ENCODE data around the gene PRKAB1.

The PRKAB1 gene

GRCh38 chr12:119664642-119665041 lies 3.3 kb upstream of the PRKAB1 start:
- DNase-seq, result no peak

DNA sequence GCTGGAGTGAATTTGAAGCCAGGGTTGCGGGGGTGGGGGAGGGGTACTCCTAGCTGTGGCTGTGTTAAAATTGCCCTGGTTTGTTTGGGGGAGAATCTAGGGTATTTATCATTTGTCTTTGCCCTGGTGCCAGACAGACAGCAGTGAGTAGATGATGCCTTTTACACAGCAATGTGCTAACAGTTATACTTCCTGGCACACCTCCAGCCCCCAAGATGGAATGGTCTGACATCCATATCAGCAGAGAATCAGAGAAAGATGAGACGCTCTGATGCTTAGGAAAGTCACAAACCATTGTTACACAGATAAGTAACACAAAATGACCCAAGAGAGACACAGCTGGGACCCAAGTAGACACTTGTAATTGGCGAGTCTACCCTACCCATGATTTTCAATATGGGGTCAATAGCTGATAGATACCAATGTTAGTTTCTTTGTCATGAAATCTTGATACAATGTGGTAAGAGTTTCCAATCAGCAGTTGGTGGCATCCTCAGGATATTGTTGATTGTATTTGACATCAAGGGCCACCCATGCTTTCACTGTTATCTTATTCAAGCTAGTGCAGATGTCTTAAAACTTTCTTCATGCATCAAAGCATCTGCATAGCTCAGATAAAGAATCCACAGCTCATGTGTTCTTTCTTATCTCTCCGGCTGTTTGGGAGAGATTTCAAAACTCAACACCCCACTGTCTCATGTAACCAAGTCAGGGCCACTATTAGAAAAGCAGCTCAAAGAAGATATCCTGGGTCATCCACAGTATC lies 2.6 kb upstream of the PRKAB1 start:
- DNase-seq, result no peak

DNA sequence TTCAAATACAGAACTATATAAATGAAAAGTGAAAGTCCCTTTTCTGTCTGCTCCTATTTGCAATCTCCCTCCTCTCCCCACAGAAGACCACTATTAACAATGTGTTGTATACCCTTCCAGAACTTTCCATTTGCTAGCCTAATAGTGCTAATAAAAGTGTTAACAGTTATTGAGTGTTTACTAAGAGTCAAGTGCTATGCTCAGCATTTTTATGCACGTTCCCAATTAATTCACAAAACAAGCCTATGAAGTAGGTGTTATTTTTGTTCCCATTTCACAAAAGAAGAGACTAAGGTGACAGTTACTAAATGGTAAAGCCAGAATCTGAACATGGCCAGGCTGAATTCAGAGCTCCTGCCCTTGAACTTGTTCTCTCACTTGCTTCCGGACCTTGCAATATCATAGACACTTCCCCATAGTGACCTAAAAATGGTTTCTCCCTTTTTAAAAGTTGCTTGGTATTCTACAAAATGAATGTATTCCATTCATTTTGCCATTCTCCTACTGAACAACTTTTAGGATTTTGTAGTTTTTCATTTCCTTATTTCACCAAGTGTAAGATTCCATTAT lies 1.6 kb upstream of the PRKAB1 start:
- no peak for DNase-seq

DNA sequence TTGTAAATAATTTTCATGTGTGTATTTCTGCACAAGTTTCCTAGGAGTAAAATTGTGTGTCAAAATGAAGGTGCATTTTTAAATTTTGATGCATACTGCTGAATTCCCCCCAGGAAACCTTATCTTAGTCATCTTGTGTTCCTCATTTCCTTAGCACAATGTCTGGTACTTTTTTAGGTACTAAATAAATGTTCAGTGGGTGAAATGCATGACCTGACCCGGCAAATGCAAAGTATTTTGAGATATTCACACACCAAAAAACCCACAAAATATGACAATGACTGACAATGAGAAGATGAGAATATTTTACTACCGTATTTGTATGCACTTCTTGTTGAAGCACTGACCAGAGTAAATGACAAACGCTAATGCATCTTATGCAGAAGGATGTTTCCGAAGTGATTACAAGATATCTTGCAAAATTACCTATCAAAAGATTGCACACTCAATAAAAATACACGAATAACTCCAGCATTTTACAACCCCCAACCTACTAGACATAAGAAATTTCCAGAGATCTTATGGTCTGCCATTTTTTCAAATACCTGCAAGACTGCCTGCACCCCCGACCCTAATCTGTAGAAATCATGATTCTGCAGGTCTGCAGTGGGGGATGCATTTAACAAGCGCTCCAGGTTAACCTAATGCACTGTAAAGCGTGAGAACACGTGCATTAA lies 895 bp upstream of the PRKAB1 start:
- no peak for DNase-seq

GRCh38 chr12:119668324-119668841 lies 450 bp downstream of the PRKAB1 start:
- DNase-seq, result no peak

- no peak for DNase-seq
Observed at GRCh38 chr12:119669744-119670472, 2.0 kb downstream of the PRKAB1 start.

- DNase-seq, result no peak
Observed at GRCh38 chr12:119671070-119671469, 3.1 kb downstream of the PRKAB1 start.

DNA sequence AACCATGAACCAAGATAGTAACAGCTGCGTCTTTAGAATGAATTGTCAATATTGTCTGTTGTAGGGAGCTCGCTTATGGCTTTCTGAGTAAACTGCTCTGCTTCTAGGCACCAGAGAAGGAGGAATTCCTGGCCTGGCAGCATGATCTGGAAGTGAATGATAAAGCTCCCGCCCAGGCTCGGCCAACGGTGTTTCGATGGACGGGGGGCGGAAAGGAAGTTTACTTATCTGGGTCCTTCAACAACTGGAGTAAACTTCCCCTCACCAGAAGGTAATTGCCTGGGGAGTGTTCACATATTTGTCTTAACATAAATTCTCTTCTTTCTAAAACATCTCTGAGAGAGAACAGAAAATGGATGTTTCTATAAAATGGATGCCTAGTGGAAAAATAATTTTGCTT lies 4.3 kb downstream of the PRKAB1 start:
- no peak for DNase-seq

DNA sequence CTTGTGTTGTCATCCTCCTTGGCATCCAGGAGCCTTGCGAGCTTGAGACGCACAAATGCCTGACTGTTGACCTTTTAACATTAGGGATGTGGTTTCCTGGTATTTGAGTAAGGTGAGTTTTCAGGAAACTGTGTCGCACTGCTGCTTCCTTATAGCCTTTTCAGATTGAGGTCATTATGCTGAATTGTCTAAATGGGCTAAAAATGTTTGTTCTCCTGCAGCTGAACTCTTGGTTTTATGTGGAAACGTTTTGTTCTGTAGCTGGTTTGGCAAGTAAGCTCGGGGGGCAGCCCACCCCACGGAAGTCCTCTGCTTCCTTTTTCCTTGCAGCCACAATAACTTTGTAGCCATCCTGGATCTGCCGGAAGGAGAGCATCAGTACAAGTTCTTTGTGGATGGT lies 5.7 kb downstream of the PRKAB1 start:
- DNase-seq, result no peak

GRCh38 chr12:119674560-119674959 lies 6.6 kb downstream of the PRKAB1 start:
- no peak for DNase-seq

DNA sequence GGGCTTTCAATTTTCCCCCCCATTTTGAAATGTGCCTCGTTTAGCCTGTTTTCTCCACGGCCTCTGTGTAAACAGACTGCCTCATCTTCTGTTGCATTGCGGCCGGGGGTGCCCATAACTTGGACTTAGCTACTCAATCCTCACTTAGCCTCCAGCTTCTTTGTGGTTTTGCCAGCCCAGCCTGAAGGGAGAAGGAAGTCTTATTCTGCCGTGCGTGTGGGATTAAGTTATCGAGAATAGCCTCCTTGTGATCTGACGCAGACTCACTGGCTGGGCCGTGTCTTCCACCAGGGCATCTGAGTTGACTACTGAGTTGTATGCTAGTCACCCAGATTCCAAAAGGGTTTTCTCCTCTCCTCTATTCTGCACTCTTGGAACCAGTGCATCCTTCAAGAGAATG lies 8.1 kb downstream of the PRKAB1 start:
- no peak for DNase-seq

- no peak for DNase-seq
Observed at GRCh38 chr12:119676573-119676972, 8.6 kb downstream of the PRKAB1 start.

GRCh38 chr12:119678459-119678858 lies 10.5 kb downstream of the PRKAB1 start:
- DNase-seq, result no peak

- DNase-seq, result no peak
Observed at GRCh38 chr12:119679081-119679480, 11.1 kb downstream of the PRKAB1 start.

- no peak for DNase-seq
Observed at GRCh38 chr12:119679490-119679889, 11.6 kb downstream of the PRKAB1 start.

DNA sequence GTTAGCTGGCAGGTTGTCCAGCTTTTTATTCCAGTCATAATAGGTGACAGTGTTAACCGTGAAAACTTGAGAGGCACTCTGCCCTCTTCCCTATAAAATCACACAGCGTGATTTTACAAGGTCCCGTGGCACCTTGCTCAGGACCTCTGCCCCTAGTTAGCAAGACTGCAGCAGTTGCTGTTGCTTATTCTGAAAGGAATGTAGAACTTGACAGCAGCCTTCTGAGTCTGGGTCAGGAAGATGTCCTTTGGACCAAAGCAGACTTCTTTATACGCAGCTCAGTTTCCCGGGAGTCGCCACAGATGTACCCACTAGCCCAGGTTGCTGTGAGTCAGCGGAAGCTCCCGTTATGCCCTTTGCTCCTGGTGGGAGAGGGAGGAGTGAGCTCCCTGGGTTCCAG lies 13.2 kb downstream of the PRKAB1 start:
- DNase-seq, result no peak

GRCh38 chr12:119681728-119682638 lies 14.1 kb downstream of the PRKAB1 start:
- peak; percentile 15 for DNase-seq

DNA sequence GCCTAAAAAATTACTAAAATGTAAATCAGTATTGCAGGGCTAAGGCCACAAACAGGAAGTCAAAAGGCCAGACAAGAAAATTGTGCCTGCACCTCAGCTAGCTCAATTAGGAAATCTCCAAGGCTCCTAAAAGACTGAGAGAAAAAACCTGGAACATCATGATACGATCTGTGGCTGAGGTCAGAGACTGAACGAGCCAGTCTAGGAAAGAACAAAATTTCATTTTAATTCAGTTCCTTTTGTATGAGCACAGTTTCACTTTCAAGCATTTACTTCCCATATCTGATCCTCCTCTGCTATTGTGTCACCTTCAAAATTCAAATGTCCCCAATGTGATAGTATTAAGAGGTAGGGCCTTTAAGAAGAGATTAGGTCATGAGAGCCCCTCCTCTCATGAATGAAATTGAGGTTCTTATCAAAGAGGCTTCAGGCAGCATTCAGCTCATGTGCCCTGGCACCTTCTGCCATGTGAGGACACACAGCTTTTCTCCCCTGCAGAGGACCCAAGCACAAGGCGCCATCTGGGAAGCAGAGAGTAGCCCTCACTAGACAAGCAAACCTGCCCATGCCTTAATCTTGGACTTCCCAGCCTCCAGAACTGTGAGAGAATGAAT lies 14.8 kb downstream of the PRKAB1 start:
- no peak for DNase-seq

GRCh38 chr12:119683413-119683812 lies 15.5 kb downstream of the PRKAB1 start:
- DNase-seq, result no peak

DNA sequence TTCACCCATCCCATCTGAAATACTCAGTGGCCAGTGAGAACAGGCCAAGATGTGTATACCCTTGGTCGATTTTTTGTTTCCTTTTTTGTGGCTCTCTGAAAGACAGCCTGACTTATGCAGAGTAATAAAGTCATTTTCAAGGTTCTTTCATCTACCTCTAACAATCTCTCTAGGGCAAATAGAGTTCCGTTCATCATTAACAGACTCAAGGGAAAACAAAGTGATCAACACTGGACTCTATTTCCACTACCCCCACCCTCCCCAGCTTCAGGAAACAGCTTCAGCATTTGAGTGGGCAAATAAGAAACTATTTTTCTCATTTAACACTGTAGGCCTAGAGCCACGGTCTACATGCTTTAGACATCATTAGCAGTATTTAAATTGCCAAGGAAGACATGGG lies 15.9 kb downstream of the PRKAB1 start:
- DNase-seq, result no peak

- no peak for DNase-seq
Observed at GRCh38 chr12:119684711-119685369, 16.9 kb downstream of the PRKAB1 start.

Data from activated CD4-positive, alpha-beta T cell treated with anti-CD3 and anti-CD28 coated beads for 48 hours (primary cell).